Measurements from ENCODE around the gene MRPL20. TPM values are rescaled to one million over a fixed set of nuclear protein-coding genes. Genes with fewer than 3 reads are reported as not detected.

The MRPL20 gene
- total and polyA plus RNA-seq, 9 of the 15 experiments (the other 6 are each of a cell fraction or from before 2014, with no cell fraction given), result 180 to 671 (median 229) TPM

GRCh38 chr1:1422465-1423244 lies 15.6 kb upstream of the MRPL20 start (continued):
- no peak for TF ChIP-seq EWSR1 (IDR thresholded peaks at IDR 0.05; ENCODE audit: borderline replicate concordance, low read depth, partially characterized antibody)
- no peak for TF ChIP-seq DNMT1 (IDR thresholded peaks at IDR 0.05)
- TF ChIP-seq, protein P1, sequence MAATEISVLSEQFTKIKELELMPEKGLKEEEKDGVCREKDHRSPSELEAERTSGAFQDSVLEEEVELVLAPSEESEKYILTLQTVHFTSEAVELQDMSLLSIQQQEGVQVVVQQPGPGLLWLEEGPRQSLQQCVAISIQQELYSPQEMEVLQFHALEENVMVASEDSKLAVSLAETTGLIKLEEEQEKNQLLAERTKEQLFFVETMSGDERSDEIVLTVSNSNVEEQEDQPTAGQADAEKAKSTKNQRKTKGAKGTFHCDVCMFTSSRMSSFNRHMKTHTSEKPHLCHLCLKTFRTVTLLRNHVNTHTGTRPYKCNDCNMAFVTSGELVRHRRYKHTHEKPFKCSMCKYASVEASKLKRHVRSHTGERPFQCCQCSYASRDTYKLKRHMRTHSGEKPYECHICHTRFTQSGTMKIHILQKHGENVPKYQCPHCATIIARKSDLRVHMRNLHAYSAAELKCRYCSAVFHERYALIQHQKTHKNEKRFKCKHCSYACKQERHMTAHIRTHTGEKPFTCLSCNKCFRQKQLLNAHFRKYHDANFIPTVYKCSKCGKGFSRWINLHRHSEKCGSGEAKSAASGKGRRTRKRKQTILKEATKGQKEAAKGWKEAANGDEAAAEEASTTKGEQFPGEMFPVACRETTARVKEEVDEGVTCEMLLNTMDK (IDR thresholded peaks at IDR 0.05; ENCODE audit: borderline replicate concordance, insufficient read depth, low read depth, low read length, poor library complexity, severe bottlenecking), result no peak
- no peak for TF ChIP-seq ZNF764 (CRISPR knock-in tag; IDR thresholded peaks at IDR 0.05; ENCODE audit: low read depth)
- peak; percentile 86; the same call in 1 of the 2 replicates for TF ChIP-seq PYGO2 (tag; IDR thresholded peaks at IDR 0.05)
- TF ChIP-seq HMGXB4 (CRISPR knock-in tag; IDR thresholded peaks at IDR 0.05), result no peak
- TF ChIP-seq, protein P2, sequence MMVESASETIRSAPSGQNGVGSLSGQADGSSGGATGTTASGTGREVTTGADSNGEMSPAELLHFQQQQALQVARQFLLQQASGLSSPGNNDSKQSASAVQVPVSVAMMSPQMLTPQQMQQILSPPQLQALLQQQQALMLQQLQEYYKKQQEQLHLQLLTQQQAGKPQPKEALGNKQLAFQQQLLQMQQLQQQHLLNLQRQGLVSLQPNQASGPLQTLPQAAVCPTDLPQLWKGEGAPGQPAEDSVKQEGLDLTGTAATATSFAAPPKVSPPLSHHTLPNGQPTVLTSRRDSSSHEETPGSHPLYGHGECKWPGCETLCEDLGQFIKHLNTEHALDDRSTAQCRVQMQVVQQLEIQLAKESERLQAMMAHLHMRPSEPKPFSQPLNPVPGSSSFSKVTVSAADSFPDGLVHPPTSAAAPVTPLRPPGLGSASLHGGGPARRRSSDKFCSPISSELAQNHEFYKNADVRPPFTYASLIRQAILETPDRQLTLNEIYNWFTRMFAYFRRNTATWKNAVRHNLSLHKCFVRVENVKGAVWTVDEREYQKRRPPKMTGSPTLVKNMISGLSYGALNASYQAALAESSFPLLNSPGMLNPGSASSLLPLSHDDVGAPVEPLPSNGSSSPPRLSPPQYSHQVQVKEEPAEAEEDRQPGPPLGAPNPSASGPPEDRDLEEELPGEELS (CRISPR knock-in tag; IDR thresholded peaks at IDR 0.05; ENCODE audit: borderline replicate concordance), result no peak
- TF ChIP-seq ZNF551 (CRISPR knock-in tag; IDR thresholded peaks at IDR 0.05), result no peak
